Large intestine (tissue), 3 donors: Measurements from ENCODE around the gene PDE4D. TPM values are rescaled to one million over a fixed set of nuclear protein-coding genes. Genes with fewer than 3 reads are reported as not detected.
"Not testable (repeated sequence)": the region's sequence is repeated elsewhere in the genome, so short reads cannot be mapped to it uniquely, and the experiment has no call there.

ENCODE experiments used
- DNase-seq, 2 donors: peaks; one replicate each; pipeline versions ENCODE4 v3.0.0 to v3.0.0-alpha.2; 2013
- H3K27ac ChIP-seq: one replicate; pipeline ENCODE4 v1.5.1; 2013; ENCODE audit warnings: low read length
- H3K27me3 ChIP-seq: 2 replicates; pipeline ENCODE4 v1.6.1; 2013; ENCODE audit warnings: low read length; ENCODE audit not compliant: control insufficient read depth, insufficient read depth
- H3K36me3 ChIP-seq: 2 replicates; pipeline ENCODE4 v1.6.1; 2013; ENCODE audit warnings: low read length; ENCODE audit not compliant: control insufficient read depth, insufficient read depth
- H3K4me1 ChIP-seq: one replicate; pipeline ENCODE4 v1.6.1; 2013; ENCODE audit warnings: low read length; ENCODE audit not compliant: control insufficient read depth, insufficient read depth
- H3K4me3 ChIP-seq: one replicate; pipeline ENCODE4 v1.5.1; 2013; ENCODE audit warnings: low read length
- H3K9me3 ChIP-seq: one replicate; pipeline ENCODE4 v1.6.1; 2013; ENCODE audit warnings: mild to moderate bottlenecking, low read depth, low read length, moderate library complexity; ENCODE audit not compliant: control insufficient read depth
- WGBS: methylation state at CpG from one replicate; pipeline ENCODE4 v1.1.5; 2013; ENCODE audit warnings: low lambda C conversion rate; ENCODE audit not compliant: insufficient coverage; 5-methylcytosine and 5-hydroxymethylcytosine counted together
- polyA plus RNA-seq: library from polyadenylated mRNA; unstranded; fragments of 120-200 nt; gene quantifications from one replicate; pipeline ENCODE4 v1.2.1, GENCODE V29; 2013

PDE4D gene
- polyA plus RNA-seq, 1 donor: 13.5 TPM

DNA sequence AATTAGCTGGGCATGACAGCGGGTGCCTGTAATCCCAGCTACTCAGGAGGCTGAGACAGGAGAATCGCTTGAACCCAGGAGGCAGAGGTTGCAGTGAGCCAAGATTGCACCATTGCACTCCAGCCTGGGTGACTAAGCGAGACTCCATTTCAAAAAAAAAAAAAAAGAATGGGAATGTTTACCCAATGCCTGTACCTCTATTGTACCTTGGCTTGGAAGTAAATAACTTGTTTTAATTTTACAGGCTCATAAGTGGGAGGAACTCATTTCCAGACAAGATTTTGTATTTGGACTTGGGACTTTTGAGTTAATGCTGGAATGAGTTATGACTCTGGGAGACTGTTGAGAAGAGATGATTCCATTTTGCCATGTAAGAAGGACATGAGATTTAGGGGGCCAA, 484.5 kb downstream of the PDE4D start:
- not testable (repeated sequence) for DNase-seq, H3K27ac ChIP-seq, H3K4me1 ChIP-seq, H3K27me3 ChIP-seq, H3K36me3 ChIP-seq, H3K4me3 ChIP-seq
- H3K9me3 ChIP-seq: peaks cover 22% of the 10 kb centered on the region
- WGBS: no CpG with 5 or more reads among the region's 3 CpGs

DNA sequence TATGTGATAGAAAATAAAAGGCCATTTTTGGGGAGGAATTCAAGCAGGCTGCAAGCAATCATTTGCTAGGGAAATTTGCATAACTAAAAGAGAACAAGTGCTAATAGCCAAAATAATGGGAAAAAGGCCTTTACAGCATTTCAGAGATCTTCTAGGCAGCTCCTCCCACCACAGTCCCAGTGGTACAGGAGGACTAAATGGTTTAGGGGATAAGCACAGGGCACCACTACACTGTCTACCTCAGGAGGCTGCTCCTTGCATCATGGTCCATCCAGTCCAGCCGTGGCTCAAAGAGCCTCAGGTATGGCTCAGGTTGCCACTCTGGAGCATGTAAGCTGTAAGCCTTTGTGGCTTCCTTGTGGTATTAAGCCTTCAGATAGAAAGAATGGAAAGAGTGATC, 485.6 kb downstream of the PDE4D start:
- no CpG with 5 or more reads among the region's 1 CpG for WGBS
- DNase-seq: no peak
- Histone ChIP-seq H3K36me3 (peaks cover 2% of the 10 kb centered on the region), H3K4me1 (peaks cover 6% of the 10 kb centered on the region), H3K27ac (no peak overlapping the region), H3K4me3 (no peak overlapping the region), H3K27me3 (no peaks in the 10 kb centered on the region), H3K9me3 (peaks cover 24% of the 10 kb centered on the region)

DNA sequence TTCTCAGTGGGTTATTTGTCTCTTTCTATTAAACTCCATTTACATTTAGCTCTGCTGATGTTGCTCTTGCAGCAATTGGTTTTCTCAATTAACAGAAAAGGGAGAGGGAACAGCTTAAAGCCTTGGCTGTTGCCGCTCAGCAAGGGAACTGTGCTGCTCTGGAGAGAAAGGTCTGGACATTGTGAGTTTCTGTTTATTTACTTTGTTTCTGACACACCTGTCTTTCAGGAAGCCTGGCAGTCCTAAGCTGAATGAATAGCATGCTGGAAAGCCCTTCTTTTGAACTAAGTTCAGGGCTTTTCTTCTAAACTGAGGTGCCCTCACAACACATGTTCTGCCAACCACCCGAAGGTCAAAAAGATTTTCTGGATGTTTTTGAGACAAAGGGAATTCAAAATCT, 491.9 kb downstream of the PDE4D start:
- Histone ChIP-seq H3K27ac (no peak overlapping the region), H3K4me3 (no peak overlapping the region), H3K9me3 (peaks cover 15% of the 10 kb centered on the region), H3K36me3 (no peaks in the 10 kb centered on the region), H3K27me3 (no peaks in the 10 kb centered on the region), H3K4me1 (no peaks in the 10 kb centered on the region)
- no peak for DNase-seq
- WGBS: no CpG with 5 or more reads among the region's 2 CpGs

DNA sequence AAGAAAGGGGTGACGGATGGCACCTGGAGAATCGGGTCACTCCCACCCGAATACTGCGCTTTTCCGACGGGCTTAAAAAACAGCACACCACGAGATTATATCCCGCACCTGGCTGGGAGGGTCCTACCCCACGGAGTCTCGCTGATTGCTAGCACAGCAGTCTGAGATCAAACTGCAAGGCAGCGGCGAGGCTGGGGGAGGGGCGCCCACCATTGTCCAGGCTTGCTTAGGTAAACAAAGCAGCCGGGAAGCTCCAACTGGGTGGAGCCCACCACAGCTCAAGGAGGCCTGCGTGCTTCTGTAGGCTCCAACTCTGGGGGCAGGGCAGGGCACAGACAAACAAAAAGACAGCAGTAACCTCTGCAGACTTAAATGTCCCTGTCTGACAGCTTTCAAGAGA, 498.6 kb downstream of the PDE4D start:
- DNase-seq, H3K27me3 ChIP-seq: not testable (repeated sequence)
- no CpG with 5 or more reads among the region's 15 CpGs for WGBS

DNA sequence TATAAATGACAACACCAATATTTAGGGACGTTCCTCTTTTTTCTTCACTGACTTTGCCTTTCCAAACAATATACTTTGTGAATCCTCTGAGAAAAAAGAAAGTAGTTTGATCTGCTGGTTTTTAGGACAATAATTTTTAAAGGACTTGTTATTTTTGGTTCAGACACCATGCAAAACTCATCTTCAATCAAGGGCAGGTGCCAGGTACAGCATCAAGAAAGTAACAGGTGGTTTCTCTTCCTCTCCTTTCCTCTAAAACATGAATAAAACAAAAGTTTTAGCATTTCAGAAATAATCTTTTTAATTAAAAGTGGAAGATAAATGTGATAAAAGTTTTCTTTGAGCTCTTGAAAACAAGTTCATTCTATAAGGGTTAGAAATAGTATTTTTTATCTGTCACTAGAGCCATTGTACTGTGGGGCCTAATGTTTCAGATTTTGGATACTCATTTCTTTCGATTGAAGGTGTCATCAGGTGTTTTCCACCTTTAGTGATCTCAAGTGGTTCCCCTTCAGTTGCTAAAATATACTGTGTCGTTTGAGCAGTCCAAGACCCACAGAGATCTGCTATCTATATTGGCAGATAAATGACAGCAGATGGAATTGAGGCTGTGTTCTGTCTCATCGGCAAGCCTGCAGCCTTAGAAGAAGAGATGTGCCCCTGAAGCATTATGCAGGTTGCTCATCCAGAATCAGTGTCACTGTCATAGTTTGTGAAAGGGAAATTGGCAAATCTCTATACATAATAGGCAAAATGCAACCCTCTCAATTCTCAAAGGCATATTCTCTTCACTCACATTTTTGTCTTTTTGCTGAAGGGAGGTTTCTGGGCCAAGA, 499.7 kb downstream of the PDE4D start:
- no peaks in the 10 kb centered on the region for H3K4me1 ChIP-seq
- H3K27ac ChIP-seq: no peak overlapping the region
- H3K36me3 ChIP-seq: no peaks in the 10 kb centered on the region
- no peak for DNase-seq
- H3K9me3 ChIP-seq: no peaks in the 10 kb centered on the region
- WGBS: 90% methylated on average over 2 of the region's 4 CpGs
- no peak overlapping the region for H3K4me3 ChIP-seq
- no peaks in the 10 kb centered on the region for H3K27me3 ChIP-seq

More for the DNA sequence above, 498.6 kb downstream of the PDE4D start:
- H3K4me3 ChIP-seq, H3K27ac ChIP-seq, H3K4me1 ChIP-seq, H3K36me3 ChIP-seq, H3K9me3 ChIP-seq: not testable (repeated sequence)

DNA sequence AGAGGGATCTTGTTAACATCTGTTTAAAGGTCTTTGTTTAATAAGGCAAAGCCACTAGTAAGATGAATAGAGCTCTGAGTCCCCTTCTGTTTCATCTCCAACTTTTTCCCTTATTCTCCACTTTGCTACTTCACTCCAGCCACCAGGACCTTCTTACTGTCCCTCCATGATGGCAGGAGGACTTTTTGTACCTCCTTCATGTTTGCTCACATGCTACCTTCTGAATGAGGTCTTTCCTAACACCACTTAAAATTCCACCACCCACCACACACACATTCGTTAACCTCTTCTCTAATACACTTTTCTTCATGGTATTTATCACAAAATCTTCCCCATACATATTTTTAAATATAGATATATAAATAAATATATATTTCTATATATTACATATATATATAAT, 501.9 kb downstream of the PDE4D start:
- H3K27me3 ChIP-seq: no peaks in the 10 kb centered on the region
- no peak overlapping the region for H3K4me3 ChIP-seq
- 83% methylated on average over 1 of the region's 1 CpG for WGBS
- DNase-seq: no peak
- H3K36me3 ChIP-seq: no peaks in the 10 kb centered on the region
- H3K9me3 ChIP-seq: no peaks in the 10 kb centered on the region
- no peaks in the 10 kb centered on the region for H3K4me1 ChIP-seq
- H3K27ac ChIP-seq: no peak overlapping the region

DNA sequence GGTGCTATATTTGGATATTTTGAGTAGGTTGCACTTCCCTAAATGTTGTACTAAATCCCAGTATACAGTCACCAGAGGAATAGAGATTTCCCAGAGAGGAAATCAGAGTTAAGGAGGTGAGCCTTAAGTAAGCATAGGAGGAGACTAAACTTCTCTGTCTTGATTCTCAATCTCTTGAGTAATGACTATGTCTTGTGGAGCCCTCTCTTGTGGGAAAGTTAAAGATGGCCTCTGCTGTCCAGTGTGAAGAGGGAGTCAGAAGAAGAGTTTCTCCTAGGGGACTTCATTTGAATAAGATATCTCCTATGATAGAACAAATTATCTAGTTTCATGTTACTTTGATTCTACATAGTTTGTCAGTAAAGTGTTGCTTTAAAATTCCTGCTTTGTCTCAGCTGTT, 502.5 kb downstream of the PDE4D start:
- Histone ChIP-seq H3K4me3 (no peak overlapping the region), H3K27ac (no peak overlapping the region), H3K27me3 (no peaks in the 10 kb centered on the region), H3K36me3 (no peaks in the 10 kb centered on the region), H3K4me1 (no peaks in the 10 kb centered on the region), H3K9me3 (no peaks in the 10 kb centered on the region)
- no peak for DNase-seq

DNA sequence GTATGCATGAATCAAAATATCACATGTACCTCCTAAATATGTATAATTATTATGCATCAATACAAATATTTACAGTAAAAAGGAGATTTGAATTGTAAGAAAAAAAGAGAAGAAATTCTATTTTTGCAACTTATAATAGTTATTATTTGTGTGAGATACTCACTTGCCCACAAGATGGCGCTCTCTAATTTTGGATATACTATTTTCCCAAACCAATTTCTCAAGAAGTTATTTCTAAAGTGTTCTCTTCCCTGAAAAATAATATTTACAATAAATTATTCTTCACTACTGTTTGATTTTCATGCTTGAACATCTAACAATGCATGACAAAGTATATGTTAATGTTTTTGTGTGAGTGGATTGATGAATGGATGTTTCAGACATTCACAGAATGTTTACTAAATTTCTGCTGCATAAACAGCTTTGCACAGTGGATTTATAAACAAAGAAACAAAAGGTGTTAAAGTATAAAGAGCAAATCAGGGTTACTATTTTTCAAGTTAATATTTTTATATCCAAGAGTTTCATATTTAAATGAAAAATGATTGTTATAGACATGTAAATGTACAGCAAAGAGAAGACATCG, 503.4 kb downstream of the PDE4D start:
- no peak overlapping the region for H3K27ac ChIP-seq
- WGBS: 80% methylated on average over 1 of the region's 2 CpGs
- DNase-seq: peak in 1 of 2 donors; percentile 14

DNA sequence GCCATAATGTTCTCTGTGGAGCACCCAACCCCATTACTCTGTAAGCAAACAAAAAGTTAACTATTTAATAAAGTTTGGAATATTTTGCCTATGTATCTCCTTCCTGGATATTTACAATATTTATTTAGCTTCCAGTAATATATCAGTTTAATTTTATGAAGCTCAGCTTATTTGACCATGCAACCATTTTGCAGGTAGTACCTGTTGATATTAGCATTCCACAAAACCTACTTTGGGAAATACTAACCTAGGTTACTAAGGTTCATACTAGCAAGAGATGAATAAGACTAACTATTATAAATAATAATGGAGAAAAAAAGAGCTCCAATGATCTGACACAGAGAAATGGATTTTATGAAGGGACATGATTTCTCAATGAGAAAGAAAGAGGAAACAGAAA, 506.4 kb downstream of the PDE4D start:
- no peaks in the 10 kb centered on the region for H3K4me1 ChIP-seq
- no peak overlapping the region for H3K4me3 ChIP-seq
- H3K27me3 ChIP-seq: no peaks in the 10 kb centered on the region
- H3K27ac ChIP-seq: no peak overlapping the region
- DNase-seq: no peak
- no peaks in the 10 kb centered on the region for H3K36me3 ChIP-seq
- H3K9me3 ChIP-seq: no peaks in the 10 kb centered on the region

More for the DNA sequence above, 503.4 kb downstream of the PDE4D start:
- no peak overlapping the region for H3K4me3 ChIP-seq
- no peaks in the 10 kb centered on the region for H3K27me3 ChIP-seq
- H3K9me3 ChIP-seq: no peaks in the 10 kb centered on the region
- H3K4me1 ChIP-seq: no peaks in the 10 kb centered on the region
- no peaks in the 10 kb centered on the region for H3K36me3 ChIP-seq

DNA sequence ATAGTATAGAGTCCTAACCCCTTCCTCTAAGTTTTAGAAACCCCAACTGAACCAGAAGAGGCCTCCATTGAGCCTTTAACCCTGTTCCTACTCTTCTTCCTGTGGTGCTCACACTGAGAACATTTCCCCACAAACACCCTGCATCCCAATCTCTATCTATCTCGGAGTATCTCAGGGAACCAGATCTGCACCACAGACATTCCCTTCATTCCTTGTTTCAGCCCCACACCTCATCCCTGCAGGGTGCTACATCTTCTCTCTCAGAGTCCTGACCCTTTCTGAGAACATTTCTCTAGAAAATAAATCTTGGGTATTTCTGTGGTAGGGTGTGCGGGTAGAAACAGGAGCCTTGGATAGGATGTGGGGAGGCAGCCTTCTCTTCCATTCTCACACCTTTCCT, 507.8 kb downstream of the PDE4D start:
- H3K36me3 ChIP-seq: no peaks in the 10 kb centered on the region
- H3K9me3 ChIP-seq: no peaks in the 10 kb centered on the region
- no peak overlapping the region for H3K27ac ChIP-seq
- no peak for DNase-seq
- no peaks in the 10 kb centered on the region for H3K27me3 ChIP-seq
- no CpG with 5 or more reads among the region's 2 CpGs for WGBS
- no peak overlapping the region for H3K4me3 ChIP-seq
- H3K4me1 ChIP-seq: peaks cover 6% of the 10 kb centered on the region
